GM18951 (cell line): ENCODE data around the gene PCYT2.

Experiments
- POLR2A ChIP-seq: IDR thresholded peaks from 4 replicates; pipeline ENCODE4 v1.6.1; 2011; ENCODE audit warnings: mild to moderate bottlenecking; ENCODE audit not compliant: insufficient read length, insufficient read depth; ENCODE audit errors: extremely low read depth
- in situ Hi-C: fragments of 300-500 bp; cut with MboI; formaldehyde crosslinking; loops from one replicate; pipeline ENCODE4 v1.12.0; 2022; ENCODE audit warnings: low sequenced_read_pairs, mixed read lengths, inconsistent platforms; ENCODE audit not compliant: unreplicated experiment

The PCYT2 gene

DNA sequence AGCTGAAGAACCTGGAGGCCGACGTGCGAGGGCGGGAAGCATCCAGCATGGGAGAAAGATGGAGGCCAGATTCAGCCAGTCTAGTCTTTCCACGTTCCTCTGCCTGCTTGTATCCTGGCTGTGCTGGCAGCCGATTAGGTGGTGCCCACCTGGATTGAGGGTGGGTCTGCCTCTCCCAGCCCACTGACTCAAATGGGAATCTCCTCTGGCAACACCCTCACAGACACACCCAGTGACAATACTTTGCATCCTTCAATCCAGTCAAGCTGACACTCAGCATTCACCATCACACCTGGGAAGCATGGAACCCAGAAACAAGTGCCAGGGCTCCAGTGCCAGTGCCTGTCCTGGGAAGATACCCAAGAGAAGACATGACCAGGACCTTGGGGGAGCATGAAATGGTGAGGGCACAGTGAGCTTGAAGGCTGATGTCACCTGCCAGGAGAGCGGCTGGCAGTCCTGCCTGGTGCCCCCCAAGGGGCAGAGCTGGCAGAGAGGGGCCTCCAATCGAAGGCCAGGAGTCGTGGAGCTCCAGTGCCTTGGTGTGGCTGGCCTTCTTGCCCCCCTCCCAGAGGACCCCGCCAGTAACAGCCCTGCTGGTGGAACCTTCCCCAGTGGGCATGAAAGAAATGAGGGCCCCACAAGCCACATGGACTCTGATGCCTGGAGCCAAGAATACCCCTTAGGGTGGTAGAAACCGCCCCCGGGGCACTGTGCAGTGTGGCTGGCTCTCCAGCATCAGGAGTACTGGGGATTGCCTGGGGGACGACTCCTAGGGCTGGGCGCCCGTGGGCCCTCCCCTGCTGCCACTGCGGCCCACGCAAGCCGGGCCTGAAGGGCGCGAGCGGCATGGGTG is 9.8 kb downstream of the PCYT2 start:
- no peak for TF ChIP-seq POLR2A
- in situ Hi-C loops = no loop called here

DNA sequence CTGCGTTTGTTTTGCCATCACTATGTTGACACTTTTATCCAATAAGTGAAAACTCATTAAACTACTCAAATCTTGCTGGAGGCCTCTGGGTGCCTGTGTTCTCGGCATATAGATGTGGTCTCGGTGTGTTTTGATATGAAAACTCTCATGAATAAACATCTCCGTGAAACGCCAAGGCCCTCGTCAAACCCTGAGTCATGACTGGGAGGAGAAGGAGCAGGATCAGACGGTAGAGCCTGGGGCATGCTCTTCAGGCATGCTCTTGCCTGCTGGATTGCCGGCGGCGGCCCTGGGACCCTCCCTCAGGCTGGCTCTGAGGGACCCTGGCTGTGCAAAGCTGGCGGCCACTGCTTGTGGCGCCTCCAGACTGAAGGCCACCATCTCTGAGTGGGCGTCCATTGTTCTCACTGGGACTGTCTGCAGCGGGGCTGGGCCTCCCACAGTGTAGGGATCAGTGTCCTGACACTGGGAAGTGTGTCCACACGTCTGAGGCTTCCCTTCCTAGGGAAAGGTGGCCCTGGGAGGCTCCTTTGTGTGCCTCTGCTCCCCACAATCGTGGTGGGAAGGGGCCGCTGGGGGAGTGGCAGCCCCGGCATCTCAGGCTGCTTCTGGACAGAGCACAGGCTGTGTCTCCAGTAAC is 10.9 kb downstream of the PCYT2 start:
- in situ Hi-C loops = no loop called here
- TF ChIP-seq POLR2A = no peak

DNA sequence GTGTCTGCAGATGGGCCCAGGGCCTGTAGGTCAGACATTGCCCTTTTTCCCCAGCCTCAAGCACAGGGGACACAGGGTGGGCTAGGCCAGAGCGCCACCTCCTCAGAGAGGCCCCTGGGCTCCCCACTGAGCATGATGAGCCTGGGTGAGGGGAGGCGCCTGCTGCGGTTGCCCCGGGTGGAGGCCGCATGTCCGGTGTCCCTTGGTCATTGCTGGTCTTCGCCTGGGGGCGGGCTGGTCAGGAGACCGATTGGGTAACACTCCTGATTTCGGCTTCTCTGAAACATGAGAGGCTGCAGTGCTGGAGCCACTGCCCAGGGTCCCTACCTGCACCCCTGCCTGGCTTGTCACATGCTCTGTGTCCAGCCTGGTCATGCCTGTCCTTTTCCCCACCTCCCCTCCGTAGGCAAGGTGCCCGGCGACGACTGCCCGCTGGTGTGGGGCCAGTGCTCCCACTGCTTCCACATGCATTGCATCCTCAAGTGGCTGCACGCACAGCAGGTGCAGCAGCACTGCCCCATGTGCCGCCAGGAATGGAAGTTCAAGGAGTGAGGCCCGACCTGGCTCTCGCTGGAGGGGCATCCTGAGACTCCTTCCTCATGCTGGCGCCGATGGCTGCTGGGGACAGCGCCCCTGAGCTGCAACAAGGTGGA is 11.6 kb downstream of the PCYT2 start:
- no peak for TF ChIP-seq POLR2A
- in situ Hi-C loops = no loop called here

DNA sequence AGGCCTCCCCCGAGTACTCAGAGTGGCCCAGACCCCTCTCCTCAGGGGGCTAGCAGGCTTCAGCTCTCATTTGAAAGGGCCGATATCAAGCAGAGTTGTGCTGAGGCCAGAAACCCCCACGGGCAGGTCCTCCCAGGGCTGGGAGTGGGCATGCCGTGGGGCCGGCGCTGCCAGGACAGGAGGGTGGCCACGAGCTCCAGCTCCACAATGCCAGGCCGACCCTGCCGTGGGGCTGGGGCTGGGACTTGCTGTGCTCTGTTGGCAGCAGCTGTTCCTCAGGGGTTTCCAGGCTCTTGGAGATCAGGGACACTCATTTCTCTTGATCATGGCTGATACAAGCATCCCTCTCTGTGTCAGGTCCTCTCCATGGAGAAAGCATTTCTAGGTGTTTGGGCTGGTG is 12.3 kb downstream of the PCYT2 start:
- no peak for TF ChIP-seq POLR2A
- in situ Hi-C loops = no loop called here

DNA sequence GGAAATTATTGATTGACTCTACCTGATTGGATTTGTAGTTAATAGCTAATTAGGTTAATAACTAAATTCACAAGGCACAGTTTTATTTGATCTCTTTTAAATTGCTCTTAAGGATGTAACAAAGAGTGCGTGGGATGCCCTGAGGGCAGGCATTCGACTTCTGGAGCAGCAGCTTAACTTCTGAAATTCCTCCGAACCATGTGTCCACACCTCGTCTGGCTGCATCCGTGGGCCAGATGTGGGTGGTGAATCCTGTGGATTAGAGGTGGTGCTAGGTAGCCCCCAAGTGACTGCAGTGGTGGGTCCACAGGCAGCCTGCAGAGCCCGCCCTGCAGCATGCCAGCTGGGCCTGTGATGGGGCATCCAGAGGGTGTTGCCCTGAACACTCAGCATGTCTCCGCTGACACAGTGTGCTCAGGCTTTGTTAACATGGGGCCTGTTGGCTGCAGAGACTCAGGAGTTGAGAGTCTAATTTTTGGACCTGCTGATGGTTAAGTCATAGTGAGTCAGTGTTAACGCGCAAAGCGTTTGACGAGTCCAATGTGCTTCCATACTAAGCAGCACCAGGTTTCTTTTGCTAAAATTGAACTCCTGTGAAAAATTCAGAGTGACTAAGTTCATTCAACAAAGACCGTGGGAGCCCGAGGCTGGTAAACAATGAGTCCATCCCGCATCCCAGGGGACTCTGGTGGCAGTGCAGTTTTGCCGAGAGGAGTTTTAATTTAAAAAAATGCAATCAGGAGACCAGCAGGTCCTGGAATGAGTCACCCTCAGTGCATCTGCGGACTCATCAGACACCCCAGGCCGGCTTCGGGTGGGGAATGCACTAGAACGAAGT is 13.0 kb downstream of the PCYT2 start:
- no peak for TF ChIP-seq POLR2A
- in situ Hi-C loops = no loop called here

DNA sequence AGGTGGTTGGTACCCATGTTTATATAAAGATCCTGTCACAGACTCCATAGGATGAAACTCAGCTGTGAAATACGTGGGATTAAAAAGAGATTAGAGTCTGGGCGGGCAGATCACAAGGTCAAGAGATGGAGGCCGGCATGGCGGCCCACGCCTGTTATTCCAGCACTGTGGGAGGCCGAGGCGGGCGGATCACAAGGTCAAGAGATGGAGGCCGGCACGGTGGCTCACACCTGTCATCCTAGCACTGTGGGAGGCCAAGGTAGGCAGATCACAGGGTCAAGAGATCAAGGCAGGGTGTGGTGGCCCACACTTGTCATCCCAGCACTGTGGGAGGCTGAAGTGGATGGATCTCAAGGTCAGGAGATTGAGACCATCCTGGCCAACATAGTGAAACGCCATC is 15.8 kb downstream of the PCYT2 start:
- no peak for TF ChIP-seq POLR2A
- in situ Hi-C loops = no loop called here

DNA sequence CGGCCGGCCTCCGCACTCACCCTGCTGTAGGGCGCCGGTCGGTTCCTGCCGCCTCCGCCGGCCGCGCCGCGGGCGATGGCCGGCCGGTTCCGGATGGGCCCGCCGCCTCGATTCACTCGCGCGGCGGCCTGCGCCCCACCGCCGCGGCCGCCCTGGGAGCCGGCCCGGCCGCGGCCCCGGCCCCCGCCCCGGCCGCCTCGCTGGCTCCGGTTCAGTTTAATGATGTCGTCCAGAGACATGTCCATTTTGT is 20.0 kb downstream of the PCYT2 start:
- no peak for TF ChIP-seq POLR2A
- in situ Hi-C loops = no loop called here

DNA sequence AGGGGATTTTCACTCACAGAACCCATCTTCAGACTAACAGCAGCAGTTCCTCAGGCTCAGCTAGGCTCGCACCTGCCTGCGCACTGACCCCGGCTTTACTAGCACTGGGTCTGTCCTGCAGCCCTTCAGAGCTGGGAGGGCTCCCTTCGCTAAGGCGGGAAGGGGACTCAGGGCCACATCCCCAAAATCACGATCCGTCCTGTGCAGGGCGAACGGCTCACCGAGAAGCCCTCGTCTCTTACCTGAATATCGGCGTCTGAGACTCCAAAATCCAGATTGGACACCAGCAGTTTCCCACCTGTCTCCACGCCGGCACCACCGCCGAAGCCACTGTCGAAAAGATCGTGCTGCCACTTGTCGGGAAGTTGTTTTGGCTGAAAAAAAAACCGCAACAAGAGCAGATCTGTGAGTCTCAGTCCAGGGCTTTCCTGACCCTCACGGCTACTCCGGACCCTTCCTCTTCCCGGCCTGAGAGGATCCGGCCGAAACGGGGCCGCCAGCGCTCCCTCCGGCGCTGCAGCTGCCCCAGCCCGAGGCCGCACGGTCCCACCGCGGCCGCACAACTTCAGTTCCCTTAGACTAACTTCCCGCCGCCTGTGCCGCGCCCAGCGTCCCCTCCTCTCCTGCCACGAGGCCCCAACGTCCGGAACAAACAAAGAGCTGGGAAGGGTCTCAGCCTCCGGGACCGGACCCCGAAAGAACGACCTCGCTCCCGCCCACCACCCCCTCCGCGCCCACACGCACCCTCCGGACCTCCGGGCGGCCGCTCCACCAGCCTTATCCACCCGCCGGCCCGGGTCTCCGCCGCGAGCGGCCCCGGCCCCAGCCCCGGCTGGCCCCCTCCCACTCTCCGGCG is 20.5 kb downstream of the PCYT2 start:
- in situ Hi-C loops = no loop called here
- no peak for TF ChIP-seq POLR2A

DNA sequence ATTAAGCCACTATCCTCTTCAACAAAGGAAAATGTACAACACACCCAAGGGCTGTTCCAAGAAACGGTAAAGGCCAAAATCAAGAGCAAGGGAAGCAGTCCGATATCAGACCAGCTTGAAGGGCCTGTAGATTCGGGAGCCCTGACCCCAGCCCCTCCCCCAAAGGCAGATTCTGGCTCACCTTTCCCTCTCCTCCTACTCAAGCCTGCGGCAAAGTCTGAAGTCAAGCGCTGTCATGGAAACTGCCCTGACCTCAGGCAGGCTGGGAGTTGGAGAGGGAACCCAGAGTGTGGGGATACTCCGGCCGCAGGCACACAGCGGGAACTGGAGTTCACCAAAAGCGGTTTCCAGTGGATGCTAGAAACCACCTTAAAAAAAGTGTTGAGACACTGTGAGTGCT is 21.6 kb downstream of the PCYT2 start:
- no peak for TF ChIP-seq POLR2A
- in situ Hi-C loops = no loop called here

DNA sequence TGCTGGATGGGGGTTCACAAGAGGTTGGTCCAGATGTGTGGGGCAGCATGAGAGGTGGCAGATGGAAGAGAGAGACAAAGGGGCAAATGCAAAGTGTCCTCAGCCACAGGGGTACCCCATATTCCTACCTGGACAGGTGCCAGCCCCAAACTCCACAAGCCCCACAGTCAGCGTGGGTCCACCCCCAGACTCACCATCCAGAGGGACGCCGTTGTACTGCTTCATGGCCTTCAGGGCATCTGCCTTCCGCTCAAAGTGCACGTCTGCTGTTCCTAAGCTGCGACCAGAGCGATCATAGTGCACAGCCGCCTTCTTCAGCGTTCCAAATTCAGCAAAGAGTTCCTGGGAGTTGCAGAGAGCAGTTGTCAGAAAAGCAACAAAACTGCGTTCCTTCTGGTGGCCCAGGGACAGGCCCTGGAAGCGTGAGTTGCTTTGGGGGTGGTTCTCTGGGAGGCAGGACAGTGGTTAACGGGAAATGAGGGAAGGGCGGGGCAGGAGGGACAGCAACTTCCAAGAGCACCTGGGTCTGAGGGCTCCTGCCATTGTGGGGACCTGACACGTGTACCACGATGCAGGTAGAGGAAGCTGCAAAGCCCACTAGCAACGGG is 22.1 kb downstream of the PCYT2 start:
- in situ Hi-C loops = no loop called here

DNA sequence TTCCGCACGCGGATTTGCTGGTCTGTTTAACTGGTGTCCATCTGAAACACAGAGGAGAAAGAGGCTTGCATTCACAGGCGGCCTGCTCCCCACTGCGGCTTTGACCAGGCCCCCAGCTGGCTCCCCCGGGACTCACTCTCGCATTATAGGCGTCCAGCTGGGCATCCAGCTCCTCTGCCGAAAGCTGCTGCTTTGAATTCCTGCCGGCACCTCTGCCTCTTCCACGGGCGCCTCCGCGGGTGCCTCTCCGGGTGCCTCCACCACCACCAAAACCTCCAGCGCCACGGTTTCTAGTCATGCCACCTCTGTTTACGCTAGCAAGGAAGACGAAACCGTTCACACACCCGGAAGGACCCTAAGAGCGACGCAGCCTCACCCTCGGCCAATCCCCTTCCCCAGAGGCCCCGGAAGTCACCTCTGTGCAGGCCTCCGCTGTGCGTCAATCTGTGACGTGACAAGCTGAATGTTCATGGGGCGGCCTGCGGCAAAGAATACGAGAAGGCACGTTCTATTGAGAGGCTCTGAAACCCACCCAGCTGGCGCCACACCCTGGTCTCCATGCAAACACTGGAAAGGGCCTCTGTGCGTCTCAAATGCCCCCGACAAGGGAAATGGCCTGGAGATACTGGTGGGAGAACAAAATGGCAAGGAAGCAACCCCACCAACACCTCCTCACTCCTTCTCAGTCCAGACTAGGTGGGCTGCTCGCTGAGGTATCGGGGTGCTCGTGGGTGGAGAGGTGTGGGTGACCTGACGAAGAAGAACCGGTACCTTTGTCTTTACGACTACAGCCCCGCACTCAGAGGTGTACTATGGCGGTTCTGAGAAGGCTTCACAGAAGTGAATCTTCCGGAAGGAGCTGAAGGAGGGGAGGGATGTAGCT is 22.9 kb downstream of the PCYT2 start:
- in situ Hi-C loops = no loop called here
- TF ChIP-seq POLR2A = peak; percentile 15

More for the DNA sequence above, 22.1 kb downstream of the PCYT2 start:
- TF ChIP-seq POLR2A = no peak

DNA sequence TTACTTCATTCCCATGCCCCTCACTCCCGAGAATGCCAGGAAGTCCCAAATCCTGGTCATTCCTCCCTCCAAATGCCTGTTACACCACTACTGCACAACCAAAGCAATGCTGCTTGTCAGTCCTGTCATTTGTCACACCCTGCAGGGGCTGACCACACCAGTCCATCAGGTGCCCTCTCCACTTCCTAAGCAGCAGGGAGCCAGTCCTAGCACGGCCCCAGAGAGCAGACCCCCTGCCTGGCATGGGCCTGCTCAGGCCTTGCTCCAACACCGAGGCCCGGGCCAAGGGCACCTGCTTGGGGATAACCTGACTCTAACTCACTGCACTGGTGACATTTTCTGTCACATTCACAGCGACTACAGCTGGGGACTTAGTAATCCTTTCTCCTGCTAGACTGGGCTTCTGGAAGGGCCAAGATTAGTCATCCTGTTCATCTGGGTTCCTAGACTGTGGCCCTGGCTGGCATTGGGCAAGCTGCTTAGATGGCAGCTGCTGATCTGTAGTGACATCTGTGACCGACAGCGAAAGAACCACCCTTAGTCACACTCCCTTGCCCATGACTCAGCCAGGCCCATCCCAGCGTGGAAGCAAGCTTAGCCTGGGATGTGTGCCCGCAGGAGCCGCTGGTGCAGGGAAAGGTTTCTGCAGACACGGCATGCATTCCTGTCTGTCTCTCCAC is 25.2 kb downstream of the PCYT2 start:
- no peak for TF ChIP-seq POLR2A
- in situ Hi-C loops = no loop called here
